GM19324 (cell line): ENCODE data around the gene LGALS1.
"Not testable (repeated sequence)": the region's sequence is repeated elsewhere in the genome, so short reads cannot be mapped to it uniquely, and the experiment has no call there.

Experiments used
- ATAC-seq: cut with Tn5 transposase; IDR thresholded peaks from one replicate; pipeline ENCODE4 v1.9.1; 2021; ENCODE audit warnings: mild to moderate bottlenecking, moderate library complexity; ENCODE audit not compliant: unreplicated experiment, low FRiP score

Gene LGALS1

GRCh38 chr22:37638391-37639069, 36.9 kb upstream of the LGALS1 start:
- ATAC-seq, result no peak

- no peak for ATAC-seq
These were observed 36.2 kb upstream of the LGALS1 start, which contains the start of gene SH3BP1 for GRCh38 chr22:37639070-37639760. SH3BP1 (plus strand) TSS chr22:37639669; CDS start chr22:37639788, 119 bp downstream.

- no peak for ATAC-seq
These were observed 35.5 kb upstream of the LGALS1 start for GRCh38 chr22:37639771-37640590.

GRCh38 chr22:37640591-37641560, 34.6 kb upstream of the LGALS1 start:
- ATAC-seq, result no peak

GRCh38 chr22:37641561-37641949, 33.9 kb upstream of the LGALS1 start:
- ATAC-seq, result no peak

- ATAC-seq, result peak; percentile 33
These were observed 32.1 kb upstream of the LGALS1 start for GRCh38 chr22:37643225-37643847.

GRCh38 chr22:37647317-37647716, 28.1 kb upstream of the LGALS1 start:
- no peak for ATAC-seq

- no peak for ATAC-seq
These were observed 27.5 kb upstream of the LGALS1 start for GRCh38 chr22:37647928-37648327.

GRCh38 chr22:37650463-37651136, 24.8 kb upstream of the LGALS1 start:
- no peak for ATAC-seq

- no peak for ATAC-seq
These were observed 20.7 kb upstream of the LGALS1 start for GRCh38 chr22:37654563-37655251.

GRCh38 chr22:37655252-37655563, 20.2 kb upstream of the LGALS1 start:
- no peak for ATAC-seq

- not testable (repeated sequence) for ATAC-seq
These were observed 18.9 kb upstream of the LGALS1 start for GRCh38 chr22:37656583-37656982.

- no peak for ATAC-seq
These were observed 17.8 kb upstream of the LGALS1 start for GRCh38 chr22:37657590-37658132.

GRCh38 chr22:37658133-37659065, 17.0 kb upstream of the LGALS1 start, which contains the start of gene PDXP:
PDXP (plus strand) TSS chr22:37658723; CDS start chr22:37658783, 60 bp downstream.
- ATAC-seq, result peak; percentile 88

GRCh38 chr22:37659066-37659896, 16.2 kb upstream of the LGALS1 start:
- ATAC-seq, result peak; percentile 24
